Measurements from ENCODE around the gene STARD8. TPM values are rescaled to one million over a fixed set of nuclear protein-coding genes. Genes with fewer than 3 reads are reported as not detected.

STARD8 gene
- total and polyA plus RNA-seq, 2 donors (not counting 3 experiments of a cell fraction or from before 2014, with no cell fraction given): 6.8 to 14.8 TPM

DNA sequence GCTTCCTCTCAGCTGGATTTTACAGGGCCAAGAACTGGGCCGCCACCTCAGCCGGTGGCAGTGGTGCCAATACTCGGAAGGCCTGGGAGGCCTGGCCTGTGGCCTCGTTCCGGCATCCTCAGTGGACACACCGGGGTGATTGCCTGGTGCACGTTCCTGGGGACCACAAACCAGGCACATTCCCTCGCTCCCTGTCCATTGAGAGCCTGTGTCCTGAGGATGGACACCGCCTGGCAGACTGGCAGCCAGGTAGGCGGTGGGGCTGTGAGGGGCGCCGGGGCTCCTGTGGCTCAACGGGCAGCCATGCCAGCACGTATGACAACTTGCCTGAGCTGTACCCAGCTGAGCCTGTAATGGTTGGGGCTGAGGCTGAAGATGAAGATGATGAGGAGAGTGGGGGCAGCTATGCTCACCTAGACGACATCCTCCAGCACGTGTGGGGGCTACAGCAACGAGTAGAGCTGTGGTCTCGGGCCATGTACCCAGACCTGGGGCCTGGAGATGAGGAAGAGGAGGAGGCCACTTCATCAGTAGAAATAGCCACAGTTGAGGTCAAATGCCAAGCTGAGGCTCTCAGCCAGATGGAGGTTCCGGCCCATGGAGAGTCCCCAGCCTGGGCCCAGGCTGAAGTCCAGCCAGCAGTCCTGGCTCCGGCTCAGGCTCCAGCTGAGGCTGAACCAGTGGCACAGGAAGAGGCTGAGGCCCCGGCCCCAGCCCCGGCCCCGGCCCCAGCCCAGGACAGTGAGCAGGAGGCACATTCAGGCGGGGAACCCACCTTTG lies 70.4 kb downstream of the STARD8 start:
- Histone ChIP-seq H3K4me1 (ENCODE audit: control insufficient read depth, extremely low read depth, insufficient read depth, low read length) (no peaks in the 10 kb centered on the region), H3K9ac (replicated peaks; ENCODE audit: extremely low read depth, insufficient read depth, low read length) (no peak overlapping the region), H3K27ac (ENCODE audit: insufficient read depth, low read depth, low read length) (no peak overlapping the region), H3K9me1 (replicated peaks; ENCODE audit: control insufficient read depth, extremely low read depth, insufficient read depth, low read length) (no peaks in the 10 kb centered on the region), H2AFZ (ENCODE audit: low read depth, low read length) (no peak overlapping the region), H3K9me3 (replicated peaks; ENCODE audit: control insufficient read depth, insufficient read depth, low read length) (no peaks in the 10 kb centered on the region), H3K79me2 (ENCODE audit: control insufficient read depth, insufficient read depth, low read length) (no peaks in the 10 kb centered on the region), H4K20me1 (replicated peaks; ENCODE audit: control insufficient read depth, extremely low read depth, insufficient read depth, low read length) (no peaks in the 10 kb centered on the region), H3K4me3 (replicated peaks in 1 of 3; ENCODE audit: insufficient read depth in 1 of 3, low read depth in 1 of 3, low read length in 3 of 3) (no peak overlapping the region), H3K36me3 (ENCODE audit: control insufficient read depth in 2 of 2, extremely low read depth in 1 of 2, insufficient read depth in 2 of 2, low read length in 2 of 2) (peaks cover 0 to 48% of the 10 kb centered on the region in 2 experiments), H3K27me3 (ENCODE audit: control insufficient read depth in 2 of 2, insufficient read depth in 2 of 2, low read length in 2 of 2) (no peaks in the 10 kb centered on the region), H3K4me2 (ENCODE audit: insufficient read depth, low read length) (no peak overlapping the region)
- intact Hi-C loops (cut with micrococcal nuclease): no loop called here
- TF ChIP-seq JUN (IDR thresholded peaks at IDR 0.05; ENCODE audit: borderline replicate concordance, insufficient read depth, insufficient read length, low read depth) (no peak), POLR2A (IDR thresholded peaks at IDR 0.05; ENCODE audit: low read depth, low read length) (no peak), POLR2AphosphoS5 (IDR thresholded peaks at IDR 0.05; ENCODE audit: insufficient read depth, low read depth, low read length) (no peak), GATA2 (IDR thresholded peaks at IDR 0.05; ENCODE audit: insufficient read depth, insufficient read length, low read depth, low read length) (no peak), EZH2 (IDR thresholded peaks at IDR 0.05; ENCODE audit: borderline replicate concordance, low read depth, low read length, severe bottlenecking) (no peak), MYC (IDR thresholded peaks at IDR 0.05; ENCODE audit: low read depth, low read length) (no peak), FOS (IDR thresholded peaks at IDR 0.05; ENCODE audit: borderline replicate concordance, insufficient read depth, low read length) (no peak)
- TF ChIP-seq, protein P1, sequence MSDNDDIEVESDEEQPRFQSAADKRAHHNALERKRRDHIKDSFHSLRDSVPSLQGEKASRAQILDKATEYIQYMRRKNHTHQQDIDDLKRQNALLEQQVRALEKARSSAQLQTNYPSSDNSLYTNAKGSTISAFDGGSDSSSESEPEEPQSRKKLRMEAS (IDR thresholded peaks at IDR 0.05; ENCODE audit: insufficient read depth, insufficient read length): no peak
- TF ChIP-seq, protein P2, sequence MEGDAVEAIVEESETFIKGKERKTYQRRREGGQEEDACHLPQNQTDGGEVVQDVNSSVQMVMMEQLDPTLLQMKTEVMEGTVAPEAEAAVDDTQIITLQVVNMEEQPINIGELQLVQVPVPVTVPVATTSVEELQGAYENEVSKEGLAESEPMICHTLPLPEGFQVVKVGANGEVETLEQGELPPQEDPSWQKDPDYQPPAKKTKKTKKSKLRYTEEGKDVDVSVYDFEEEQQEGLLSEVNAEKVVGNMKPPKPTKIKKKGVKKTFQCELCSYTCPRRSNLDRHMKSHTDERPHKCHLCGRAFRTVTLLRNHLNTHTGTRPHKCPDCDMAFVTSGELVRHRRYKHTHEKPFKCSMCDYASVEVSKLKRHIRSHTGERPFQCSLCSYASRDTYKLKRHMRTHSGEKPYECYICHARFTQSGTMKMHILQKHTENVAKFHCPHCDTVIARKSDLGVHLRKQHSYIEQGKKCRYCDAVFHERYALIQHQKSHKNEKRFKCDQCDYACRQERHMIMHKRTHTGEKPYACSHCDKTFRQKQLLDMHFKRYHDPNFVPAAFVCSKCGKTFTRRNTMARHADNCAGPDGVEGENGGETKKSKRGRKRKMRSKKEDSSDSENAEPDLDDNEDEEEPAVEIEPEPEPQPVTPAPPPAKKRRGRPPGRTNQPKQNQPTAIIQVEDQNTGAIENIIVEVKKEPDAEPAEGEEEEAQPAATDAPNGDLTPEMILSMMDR (IDR thresholded peaks at IDR 0.05; ENCODE audit: extremely low read depth in 1 of 2, insufficient read depth in 1 of 2, low read depth in 1 of 2, low read length in 2 of 2): no peak
- ChIA-PET CTCF (no interaction called here), POLR2A (no interaction called here)
- no peak for FAIRE-seq
- dilution Hi-C loops (cut with MboI; ENCODE audit: extremely low pct_ligation_motif_present, low sequenced_read_pairs): no loop called here
- DNase-seq (ENCODE audit: low read depth, low spot score): no peak
- BruUV-seq (replicated peaks): no TSS peak
